H1 (cell line): ENCODE data around the gene DLG1. TPM values are rescaled to one million over a fixed set of nuclear protein-coding genes. Genes with fewer than 3 reads are reported as not detected.

ENCODE experiments used
- CHD7 ChIP-seq: fragments of 300-600 bp; sonication (generic); IDR thresholded peaks from 2 replicates; pipeline ENCODE4 v1.7.1; 2012; ENCODE audit warnings: low read length, moderate library complexity, mild to moderate bottlenecking, inconsistent platforms; ENCODE audit not compliant: insufficient replicate concordance
- EGR1 ChIP-seq: IDR thresholded peaks from 2 replicates; pipeline ENCODE4 v1.6.1; 2011; ENCODE audit warnings: low read depth, low read length, borderline replicate concordance
- HDAC6 ChIP-seq: IDR thresholded peaks from one replicate; pipeline ENCODE4 v1.7.1; 2012; ENCODE audit warnings: low read depth, mild to moderate bottlenecking, inconsistent platforms, low read length, moderate library complexity
- POLR2A ChIP-seq, 2 experiments: IDR thresholded peaks; 1 replicate in 1 of 2; 2 replicates in 1 of 2; pipeline ENCODE4 v1.6.1; 2011; ENCODE audit warnings: low read depth in 2 of 2, low read length in 2 of 2, mild to moderate bottlenecking in 2 of 2; ENCODE audit errors: control extremely low read depth in 1 of 2
- RFX5 ChIP-seq: IDR thresholded peaks from 2 replicates; pipeline ENCODE4 v1.6.1; 2011; ENCODE audit warnings: low read depth, low read length, improper control_type of control experiment, borderline replicate concordance
- RXRA ChIP-seq: IDR thresholded peaks from 2 replicates; pipeline ENCODE4 v1.6.1; 2011; ENCODE audit warnings: low read depth, mild to moderate bottlenecking, low read length, moderate library complexity; ENCODE audit not compliant: insufficient read depth
- SIX5 ChIP-seq: IDR thresholded peaks from 2 replicates; pipeline ENCODE4 v1.6.1; 2011; ENCODE audit warnings: mild to moderate bottlenecking, low read depth, low read length
- SRF ChIP-seq: IDR thresholded peaks from 2 replicates; pipeline ENCODE4 v1.6.1; 2011; ENCODE audit warnings: mild to moderate bottlenecking, low read depth, low read length, moderate library complexity
- polyA plus RNA-seq, 7 experiments: library from polyadenylated mRNA; depleted of rRNA in 3 of 7; stranded (reverse) in 5 of 7; unstranded in 2 of 7; fragments of >200 nt in 5 of 7; fragments of 200-250 nt in 2 of 7; gene quantifications; 1 replicate in 5 of 7; 2 replicates in 1 of 7; 4 replicates in 1 of 7; pipeline versions ENCODE4 v1.2.1 to v1.2.3, GENCODE V29; 2011 to 2013; ENCODE audit warnings: missing spikeins in 2 of 7, mixed read lengths in 2 of 7
- total RNA-seq: library from RNA; stranded (reverse); fragmentation: NEBNext Ultra II Directional; extraction: Animal tissue kit (Norgen Biotek cat#: 25700); gene quantifications from 2 replicates; pipeline ENCODE4 v1.2.1, GENCODE V29; 2021
- TF ChIP-seq, protein P1 (sequence below), 3 experiments: IDR thresholded peaks; 1 replicate in 2 of 3; 2 replicates in 1 of 3; pipeline versions ENCODE4 v1.5.1 to v1.6.1; 2011; ENCODE audit warnings: low read length in 3 of 3, mild to moderate bottlenecking in 3 of 3, inconsistent platforms in 2 of 3, low read depth in 1 of 3, moderate library complexity in 1 of 3; ENCODE audit not compliant: insufficient read depth in 1 of 3; ENCODE audit errors: control extremely low read depth in 1 of 3

DLG1 gene
- total and polyA plus RNA-seq, 2 of the 8 experiments (the other 6 are each of a cell fraction or from before 2014, with no cell fraction given), result 13.4 to 78.8 TPM

DNA sequence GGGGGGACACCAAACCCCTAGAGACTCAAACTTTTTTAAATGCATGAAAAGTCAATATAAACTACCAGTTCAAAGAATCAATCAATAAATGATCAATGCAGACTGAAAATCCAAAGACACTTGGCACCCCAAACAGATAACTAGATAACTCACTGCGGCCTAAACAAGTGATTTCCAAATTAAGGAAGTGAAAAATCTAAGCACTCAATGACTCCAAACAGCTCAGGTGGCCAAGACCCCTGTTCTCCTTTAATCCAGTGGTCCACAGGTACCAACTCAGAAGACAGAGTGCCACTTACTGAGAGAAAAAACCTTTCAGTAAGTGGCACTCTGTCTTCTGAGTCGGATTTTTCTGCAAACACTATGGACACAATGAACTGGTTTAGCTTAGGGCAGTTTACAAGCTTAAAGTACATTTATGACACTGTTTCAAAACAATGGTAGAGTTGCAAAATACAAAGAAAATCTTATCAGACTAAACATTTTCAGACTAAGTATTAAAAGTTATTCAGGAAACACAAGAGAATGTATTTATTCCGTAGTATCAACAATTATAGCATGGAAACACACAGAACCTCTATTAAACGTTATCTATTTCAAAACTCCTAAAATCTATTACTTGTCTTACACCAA lies 4.7 kb downstream of the DLG1 start (continued):
- TF ChIP-seq CHD7 (no peak), SRF (no peak), POLR2A (IDR thresholded peaks at IDR 0.05; ENCODE audit: control extremely low read depth in 1 of 2, low read depth in 2 of 2, low read length in 2 of 2) (no peak), HDAC6 (no peak), SIX5 (no peak), EGR1 (no peak), RXRA (no peak), RFX5 (no peak)
- TF ChIP-seq, protein P1, sequence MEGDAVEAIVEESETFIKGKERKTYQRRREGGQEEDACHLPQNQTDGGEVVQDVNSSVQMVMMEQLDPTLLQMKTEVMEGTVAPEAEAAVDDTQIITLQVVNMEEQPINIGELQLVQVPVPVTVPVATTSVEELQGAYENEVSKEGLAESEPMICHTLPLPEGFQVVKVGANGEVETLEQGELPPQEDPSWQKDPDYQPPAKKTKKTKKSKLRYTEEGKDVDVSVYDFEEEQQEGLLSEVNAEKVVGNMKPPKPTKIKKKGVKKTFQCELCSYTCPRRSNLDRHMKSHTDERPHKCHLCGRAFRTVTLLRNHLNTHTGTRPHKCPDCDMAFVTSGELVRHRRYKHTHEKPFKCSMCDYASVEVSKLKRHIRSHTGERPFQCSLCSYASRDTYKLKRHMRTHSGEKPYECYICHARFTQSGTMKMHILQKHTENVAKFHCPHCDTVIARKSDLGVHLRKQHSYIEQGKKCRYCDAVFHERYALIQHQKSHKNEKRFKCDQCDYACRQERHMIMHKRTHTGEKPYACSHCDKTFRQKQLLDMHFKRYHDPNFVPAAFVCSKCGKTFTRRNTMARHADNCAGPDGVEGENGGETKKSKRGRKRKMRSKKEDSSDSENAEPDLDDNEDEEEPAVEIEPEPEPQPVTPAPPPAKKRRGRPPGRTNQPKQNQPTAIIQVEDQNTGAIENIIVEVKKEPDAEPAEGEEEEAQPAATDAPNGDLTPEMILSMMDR (IDR thresholded peaks at IDR 0.05; ENCODE audit: control extremely low read depth in 1 of 3, insufficient read depth in 1 of 3, low read depth in 1 of 3, low read length in 3 of 3), result no peak
